Naive B cell (primary cell): ENCODE measurements around the gene ARL10. TPM values are rescaled to one million over a fixed set of nuclear protein-coding genes. Genes with fewer than 3 reads are reported as not detected.

Experiments used
- ATAC-seq, 2 donors: fragments of 150-1000 bp; cut with Tn5 transposase; 2 replicates each; pipeline ENCODE4 v1.10.0; 2021; ENCODE audit warnings: low read depth in 2 of 2, mild to moderate bottlenecking in 2 of 2, moderate library complexity in 2 of 2
- DNase-seq: peaks from one replicate; pipeline ENCODE4 v3.0.0; 2022
- H3K27ac Mint-ChIP-seq, 6 donors: one replicate each; pipeline ENCODE4 v1.8.0; 2020 to 2022; ENCODE audit warnings: mild to moderate bottlenecking in 6 of 6, mixed read lengths in 6 of 6, moderate library complexity in 5 of 6, inconsistent platforms in 2 of 6
- H3K27me3 Mint-ChIP-seq, 3 donors: one replicate each; pipeline ENCODE4 v1.8.0; 2021 to 2022; ENCODE audit warnings: mixed read lengths in 3 of 3, mild to moderate bottlenecking in 1 of 3
- H3K36me3 Mint-ChIP-seq, 2 donors: one replicate each; pipeline ENCODE4 v1.8.0; 2020 to 2022; ENCODE audit warnings: mixed read lengths in 2 of 2, inconsistent platforms in 1 of 2, mild to moderate bottlenecking in 1 of 2
- H3K4me1 Mint-ChIP-seq, 3 donors: one replicate each; pipeline ENCODE4 v1.8.0; 2020 to 2022; ENCODE audit warnings: mixed read lengths in 3 of 3, inconsistent platforms in 1 of 3, mild to moderate bottlenecking in 1 of 3, moderate library complexity in 1 of 3
- H3K4me3 Mint-ChIP-seq, 8 donors: one replicate each; pipeline ENCODE4 v1.8.0; 2020 to 2022; ENCODE audit warnings: mild to moderate bottlenecking in 8 of 8, mixed read lengths in 8 of 8, moderate library complexity in 8 of 8, inconsistent platforms in 2 of 8
- H3K9me3 Mint-ChIP-seq, 7 donors: one replicate each; pipeline ENCODE4 v1.8.0; 2020 to 2022; ENCODE audit warnings: mixed read lengths in 7 of 7, mild to moderate bottlenecking in 5 of 7, inconsistent platforms in 2 of 7, moderate library complexity in 1 of 7
- polyA plus RNA-seq, 6 donors: library from polyadenylated mRNA; unstranded; fragments of 300-500 nt; fragmentation: Illumina TruSeq; gene quantifications; one replicate each; pipeline ENCODE4 v1.2.3, GENCODE V29; 2021; ENCODE audit warnings: low read depth in 6 of 6

The ARL10 gene
- polyA plus RNA-seq, 6 donors from 2014 or later: 1.8 to 4.1 (median 2.5) TPM

GRCh38 chr5:176387384-176387925 lies 22.2 kb downstream of the ARL10 start:
- ATAC-seq: no peak
- DNase-seq: no peak
- peak overlapping the region; percentile 82 to 99 (median 98) for H3K4me3 Mint-ChIP-seq
- H3K36me3 Mint-ChIP-seq: peaks cover 6 to 7% of the 10 kb centered on the region in 2 donors
- peaks cover 21 to 39% (median 29%) of the 10 kb centered on the region in 3 donors for H3K4me1 Mint-ChIP-seq
- no peaks in the 10 kb centered on the region for H3K27me3 Mint-ChIP-seq
- H3K27ac Mint-ChIP-seq: peak overlapping the region in 5 of 6 donors; percentile 16 to 99 (median 63)
- H3K9me3 Mint-ChIP-seq: no peaks in the 10 kb centered on the region

DNA sequence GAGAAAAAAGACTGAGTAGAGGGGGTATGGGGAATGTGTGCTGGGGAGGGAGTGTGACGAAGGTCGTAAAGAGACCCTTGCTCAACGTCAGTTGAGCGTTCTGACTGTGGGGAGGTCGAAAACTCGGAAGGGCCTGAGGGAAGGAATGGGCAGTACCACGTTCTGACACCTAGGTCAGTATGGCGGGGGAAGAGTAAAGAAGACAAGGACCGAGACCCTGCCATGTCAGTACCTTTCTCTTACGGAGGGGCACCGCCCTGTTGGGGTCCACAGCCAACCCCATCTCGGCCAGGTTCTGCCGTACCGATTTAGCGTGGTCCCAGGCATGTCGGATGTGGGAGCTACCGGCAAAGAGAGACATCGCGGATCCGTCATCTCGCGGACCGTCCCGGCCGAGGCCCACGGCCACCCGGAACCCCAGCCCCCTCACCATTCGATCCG lies 22.7 kb downstream of the ARL10 start:
- Mint-ChIP-seq H3K4me1 (peaks cover 21 to 39% (median 29%) of the 10 kb centered on the region in 3 donors), H3K27ac (peak overlapping the region; percentile 94 to 100 (median 99)), H3K36me3 (peaks cover 6 to 7% of the 10 kb centered on the region in 2 donors), H3K9me3 (no peaks in the 10 kb centered on the region), H3K4me3 (peak overlapping the region; percentile 82 to 99 (median 98)), H3K27me3 (no peaks in the 10 kb centered on the region)
- no peak for ATAC-seq
- DNase-seq: no peak

GRCh38 chr5:176388444-176389134 lies 23.3 kb downstream of the ARL10 start, which contains the start of the genes HIGD2A and NOP16:
Gene HIGD2A (plus strand): TSS chr5:176388751. CDS start chr5:176388820, 69 bp downstream.
Gene NOP16 (minus strand): TSS chr5:176388598. CDS start chr5:176388539, 59 bp downstream.
- DNase-seq: peak; percentile 97
- no peaks in the 10 kb centered on the region for H3K27me3 Mint-ChIP-seq
- peaks cover 21 to 39% (median 29%) of the 10 kb centered on the region in 3 donors for H3K4me1 Mint-ChIP-seq
- H3K36me3 Mint-ChIP-seq: peaks cover 6 to 7% of the 10 kb centered on the region in 2 donors
- no peaks in the 10 kb centered on the region for H3K9me3 Mint-ChIP-seq
- peak within 1 kb of the TSS; percentile 94 to 100 (median 99) for H3K27ac Mint-ChIP-seq
- peak within 1 kb of the TSS; percentile 82 to 99 (median 98) for H3K4me3 Mint-ChIP-seq
- peak; percentile 81 to 87 for ATAC-seq

GRCh38 chr5:176389135-176390123 lies 24.1 kb downstream of the ARL10 start:
- DNase-seq (no peak), ATAC-seq (peak; percentile 36 to 42)
- H3K4me3 Mint-ChIP-seq: peak overlapping the region; percentile 82 to 99 (median 98)
- peaks cover 0 to under 1% of the 10 kb centered on the region in 2 donors for H3K36me3 Mint-ChIP-seq
- no peaks in the 10 kb centered on the region for H3K9me3 Mint-ChIP-seq
- H3K27ac Mint-ChIP-seq: peak overlapping the region; percentile 94 to 100 (median 99)
- no peaks in the 10 kb centered on the region for H3K27me3 Mint-ChIP-seq
- peaks cover 21 to 39% (median 29%) of the 10 kb centered on the region in 3 donors for H3K4me1 Mint-ChIP-seq

GRCh38 chr5:176391479-176391878 lies 26.2 kb downstream of the ARL10 start:
- H3K27me3 Mint-ChIP-seq: no peaks in the 10 kb centered on the region
- ATAC-seq (no peak), DNase-seq (no peak)
- peaks cover 13 to 28% (median 21%) of the 10 kb centered on the region in 3 donors for H3K4me1 Mint-ChIP-seq
- H3K36me3 Mint-ChIP-seq: no peaks in the 10 kb centered on the region
- no peaks in the 10 kb centered on the region for H3K9me3 Mint-ChIP-seq
- H3K27ac Mint-ChIP-seq: peak overlapping the region in 1 of 6 donors; percentile 7
- H3K4me3 Mint-ChIP-seq: peak overlapping the region in 1 of 8 donors; percentile 94

GRCh38 chr5:176391999-176392398 lies 26.7 kb downstream of the ARL10 start:
- ATAC-seq (no peak), DNase-seq (no peak)
- H3K36me3 Mint-ChIP-seq: no peaks in the 10 kb centered on the region
- H3K27ac Mint-ChIP-seq: no peak overlapping the region
- peak overlapping the region in 1 of 8 donors; percentile 94 for H3K4me3 Mint-ChIP-seq
- no peaks in the 10 kb centered on the region for H3K27me3 Mint-ChIP-seq
- no peaks in the 10 kb centered on the region for H3K9me3 Mint-ChIP-seq
- H3K4me1 Mint-ChIP-seq: peaks cover 9 to 23% (median 16%) of the 10 kb centered on the region in 3 donors

- ATAC-seq (no peak), DNase-seq (no peak)
- Mint-ChIP-seq H3K27me3 (no peaks in the 10 kb centered on the region), H3K4me1 (peaks cover 6 to 18% (median 10%) of the 10 kb centered on the region in 3 donors), H3K4me3 (peak overlapping the region in 1 of 8 donors; percentile 61), H3K36me3 (no peaks in the 10 kb centered on the region), H3K27ac (peak overlapping the region in 1 of 6 donors; percentile 26), H3K9me3 (no peaks in the 10 kb centered on the region)
Observed at GRCh38 chr5:176392526-176392925, 27.2 kb downstream of the ARL10 start.

DNA sequence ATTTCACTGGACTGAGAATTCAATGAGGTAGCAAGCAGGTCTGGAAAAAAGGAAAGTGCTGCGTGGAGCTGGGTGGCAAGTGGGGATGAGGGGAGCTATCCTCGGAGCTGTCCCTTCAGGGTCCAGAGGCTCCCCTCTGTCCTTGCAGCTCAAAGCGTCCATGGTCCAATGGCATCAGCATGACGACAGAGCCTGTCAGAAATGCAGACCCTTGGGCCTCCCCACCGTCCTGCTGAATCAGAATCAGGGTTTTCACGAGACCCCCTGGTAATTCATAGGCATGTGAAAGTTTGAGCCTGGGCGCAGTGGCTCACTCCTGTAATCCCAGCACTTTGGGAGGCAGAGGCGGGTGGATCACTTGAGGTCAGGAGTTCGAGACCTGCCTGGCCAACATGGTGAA lies 28.8 kb downstream of the ARL10 start:
- Mint-ChIP-seq H3K27me3 (no peaks in the 10 kb centered on the region), H3K4me3 (no peak overlapping the region), H3K4me1 (peaks cover 0 to 10% (median 0%) of the 10 kb centered on the region in 3 donors), H3K9me3 (no peaks in the 10 kb centered on the region), H3K36me3 (no peaks in the 10 kb centered on the region), H3K27ac (no peak overlapping the region)
- no peak for DNase-seq
- ATAC-seq: no peak

DNA sequence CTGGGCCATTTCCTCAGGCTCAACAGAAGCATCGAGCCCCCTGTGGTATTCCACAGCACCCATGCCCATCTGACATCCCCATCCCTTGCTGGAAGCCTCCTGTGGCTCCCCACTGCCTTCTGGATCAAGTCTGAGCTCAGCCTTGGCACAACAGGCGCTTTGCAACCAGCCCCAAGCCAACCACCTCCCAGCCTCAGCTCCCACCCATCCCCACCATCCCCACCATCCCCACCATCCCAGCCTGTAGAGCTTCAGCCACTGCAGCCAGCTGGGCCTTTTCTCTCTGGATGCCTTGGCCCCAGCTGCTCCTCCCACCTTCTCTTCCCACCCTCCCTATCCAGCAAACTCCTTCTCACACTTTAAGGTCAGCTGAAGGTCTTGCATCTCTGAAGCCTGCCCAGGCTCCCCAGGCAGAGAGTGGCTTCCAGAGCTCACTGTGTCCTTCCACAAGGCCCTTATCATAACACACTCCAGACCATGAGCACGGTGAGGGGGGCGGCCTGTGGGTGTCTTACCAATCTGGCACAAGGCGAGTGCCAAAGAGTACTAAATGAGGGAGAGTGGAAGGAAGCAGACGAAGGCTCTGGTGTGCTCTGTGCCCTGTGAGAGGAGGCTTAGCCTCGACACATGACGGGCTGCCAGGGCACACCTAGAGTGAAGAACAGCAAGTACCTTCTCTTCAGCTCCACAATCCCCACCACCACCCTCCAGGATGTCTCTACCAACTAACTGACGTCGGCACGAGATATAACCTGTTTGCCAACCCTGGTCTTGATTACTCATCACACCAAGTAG lies 29.8 kb downstream of the ARL10 start:
- Mint-ChIP-seq H3K27ac (peak overlapping the region in 2 of 6 donors; percentile 15 to 84), H3K9me3 (no peaks in the 10 kb centered on the region), H3K36me3 (no peaks in the 10 kb centered on the region), H3K27me3 (no peaks in the 10 kb centered on the region), H3K4me1 (peaks cover 0 to 2% (median 0%) of the 10 kb centered on the region in 3 donors), H3K4me3 (no peak overlapping the region)
- ATAC-seq: no peak
- DNase-seq: no peak

GRCh38 chr5:176396330-176396729 lies 31.0 kb downstream of the ARL10 start:
- ATAC-seq (no peak), DNase-seq (no peak)
- peak overlapping the region in 1 of 6 donors; percentile 83 for H3K27ac Mint-ChIP-seq
- no peaks in the 10 kb centered on the region for H3K9me3 Mint-ChIP-seq
- no peaks in the 10 kb centered on the region for H3K4me1 Mint-ChIP-seq
- H3K36me3 Mint-ChIP-seq: no peaks in the 10 kb centered on the region
- H3K4me3 Mint-ChIP-seq: no peak overlapping the region
- H3K27me3 Mint-ChIP-seq: no peaks in the 10 kb centered on the region

- Mint-ChIP-seq H3K36me3 (peaks cover 0 to 4% of the 10 kb centered on the region in 2 donors), H3K4me1 (no peaks in the 10 kb centered on the region), H3K27ac (peak overlapping the region in 3 of 6 donors; percentile 43 to 52 (median 45)), H3K27me3 (no peaks in the 10 kb centered on the region), H3K9me3 (no peaks in the 10 kb centered on the region), H3K4me3 (no peak overlapping the region)
- no peak for DNase-seq
- ATAC-seq: no peak
Observed at GRCh38 chr5:176397736-176398420, 32.6 kb downstream of the ARL10 start.
